Left ventricle myocardium superior (tissue), 1 donor: ENCODE results near the gene RND3. TPM values are rescaled to one million over a fixed set of nuclear protein-coding genes. Genes with fewer than 3 reads are reported as not detected.
A peak's percentile ranks its signal among the peaks of the same experiment; 100 is the strongest.

ENCODE experiments used
- ATAC-seq: fragments of 200-7000 bp; cut with Tn5 transposase; one replicate; pipeline ENCODE4 v1.9.1; 2020; ENCODE audit warnings: mild to moderate bottlenecking, moderate library complexity
- DNase-seq: peaks from one replicate; pipeline ENCODE4 v3.0.0-alpha.2; 2020
- intact Hi-C: fragments of 100-400 bp; cut with micrococcal nuclease; formaldehyde crosslinking; loops from one replicate; pipeline ENCODE4 v1.11.0; 2022
- total RNA-seq: library from RNA; stranded (reverse); fragmentation: NEBNext Ultra II Directional; extraction: Animal tissue kit (Norgen Biotek cat#: 25700); gene quantifications from one replicate; pipeline ENCODE4 v1.2.1, GENCODE V29; 2021
- donor health status: DM: no; HTN: yes; CAD: no; lungs with severe emphysema.

Gene RND3
- total RNA-seq, 1 donor from 2014 or later: 25.1 TPM

- intact Hi-C loops: no loop called here
- DNase-seq: no peak
- ATAC-seq: no peak
Measured at GRCh38 chr2:150495993-150496627, 8.6 kb upstream of the RND3 start.

- ATAC-seq: no peak
- intact Hi-C loops: no loop called here
- no peak for DNase-seq
Measured at GRCh38 chr2:150495001-150495400, 7.5 kb upstream of the RND3 start.

- no peak for DNase-seq
- no peak for ATAC-seq
- intact Hi-C loops: no loop called here
Measured at GRCh38 chr2:150494234-150494945, 6.9 kb upstream of the RND3 start.

- ATAC-seq: no peak
- intact Hi-C loops: no loop called here
- DNase-seq: no peak
Measured at GRCh38 chr2:150491943-150492342, 4.5 kb upstream of the RND3 start.

GRCh38 chr2:150491430-150491829 lies 4.0 kb upstream of the RND3 start:
- ATAC-seq: no peak
- no peak for DNase-seq
- intact Hi-C loops: no loop called here

- intact Hi-C loops: no loop called here
- ATAC-seq (no peak), DNase-seq (no peak)
Measured at GRCh38 chr2:150490466-150490865, 3.0 kb upstream of the RND3 start.

- DNase-seq: peak; percentile 45
- intact Hi-C loops: loop anchor here (2.0 to 5.0 kb wide), 2 partner anchors 62 to 890 kb away; no protein-coding TSS in a partner anchor
Measured at GRCh38 chr2:150486539-150487484, 655 bp downstream of the RND3 start.

GRCh38 chr2:150485871-150486538 lies 1.5 kb downstream of the RND3 start:
- ATAC-seq (peak; percentile 79), DNase-seq (peak; percentile 89)
- intact Hi-C loops: loop anchor here (2.0 to 5.0 kb wide), 2 partner anchors 61 to 889 kb away; no protein-coding TSS in a partner anchor

More at GRCh38 chr2:150486539-150487484, 655 bp downstream of the RND3 start:
- peak; percentile 28 for ATAC-seq

- ATAC-seq (peak; percentile 68), DNase-seq (peak; percentile 89)
- intact Hi-C loops: loop anchor here (5.0 kb wide), 1 partner anchor 888 kb away; no protein-coding TSS in a partner anchor
Measured at GRCh38 chr2:150485114-150485870, 2.2 kb downstream of the RND3 start.

- peak; percentile 30 for DNase-seq
Measured at GRCh38 chr2:150484461-150485021, 2.9 kb downstream of the RND3 start.

GRCh38 chr2:150484006-150484405 lies 3.5 kb downstream of the RND3 start:
- intact Hi-C loops: no loop called here
- DNase-seq: no peak
- ATAC-seq: no peak

More at GRCh38 chr2:150484461-150485021, 2.9 kb downstream of the RND3 start:
- intact Hi-C loops: loop anchor here (5.0 kb wide), 1 partner anchor 887 kb away; no protein-coding TSS in a partner anchor
- no peak for ATAC-seq

- ATAC-seq (no peak), DNase-seq (no peak)
- intact Hi-C loops: no loop called here
Measured at GRCh38 chr2:150483532-150483931, 3.9 kb downstream of the RND3 start.

GRCh38 chr2:150482667-150483400 lies 4.6 kb downstream of the RND3 start:
- intact Hi-C loops: no loop called here
- DNase-seq (no peak), ATAC-seq (no peak)

- DNase-seq: no peak
- intact Hi-C loops: no loop called here
- ATAC-seq: no peak
Measured at GRCh38 chr2:150482111-150482510, 5.4 kb downstream of the RND3 start.

- DNase-seq (no peak), ATAC-seq (no peak)
- intact Hi-C loops: no loop called here
Measured at GRCh38 chr2:150480971-150481830, 6.3 kb downstream of the RND3 start.

GRCh38 chr2:150480241-150480640 lies 7.2 kb downstream of the RND3 start:
- intact Hi-C loops: no loop called here
- ATAC-seq: no peak
- no peak for DNase-seq
